HG03469 (cell line): ENCODE results near the gene ACSBG1.

ENCODE experiments used
- ATAC-seq: cut with Tn5 transposase; IDR thresholded peaks from one replicate; pipeline ENCODE4 v1.9.1; 2021; ENCODE audit warnings: mild to moderate bottlenecking, moderate library complexity, moderate number of reproducible peaks; ENCODE audit not compliant: unreplicated experiment

Gene ACSBG1

DNA sequence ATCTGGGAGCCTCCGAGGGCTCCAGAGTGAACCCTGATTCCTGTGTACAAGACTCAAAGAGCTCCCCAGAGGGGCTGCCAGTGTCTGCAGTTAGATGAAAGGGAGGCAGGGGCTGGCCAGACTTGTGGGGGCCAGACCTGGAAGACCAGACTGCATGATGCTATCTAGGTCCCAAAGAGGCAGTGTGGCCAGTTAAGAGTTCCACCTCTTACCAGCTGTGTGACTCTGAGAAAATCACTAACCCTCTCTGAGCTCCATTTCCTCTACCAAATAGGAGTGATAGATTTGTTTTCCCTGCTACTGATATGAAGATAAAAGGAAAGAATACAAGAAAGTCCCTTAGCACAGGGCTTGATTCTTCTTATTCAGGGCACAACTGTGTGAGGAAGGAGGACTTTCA, 29.0 kb downstream of the ACSBG1 start:
- no peak for ATAC-seq

DNA sequence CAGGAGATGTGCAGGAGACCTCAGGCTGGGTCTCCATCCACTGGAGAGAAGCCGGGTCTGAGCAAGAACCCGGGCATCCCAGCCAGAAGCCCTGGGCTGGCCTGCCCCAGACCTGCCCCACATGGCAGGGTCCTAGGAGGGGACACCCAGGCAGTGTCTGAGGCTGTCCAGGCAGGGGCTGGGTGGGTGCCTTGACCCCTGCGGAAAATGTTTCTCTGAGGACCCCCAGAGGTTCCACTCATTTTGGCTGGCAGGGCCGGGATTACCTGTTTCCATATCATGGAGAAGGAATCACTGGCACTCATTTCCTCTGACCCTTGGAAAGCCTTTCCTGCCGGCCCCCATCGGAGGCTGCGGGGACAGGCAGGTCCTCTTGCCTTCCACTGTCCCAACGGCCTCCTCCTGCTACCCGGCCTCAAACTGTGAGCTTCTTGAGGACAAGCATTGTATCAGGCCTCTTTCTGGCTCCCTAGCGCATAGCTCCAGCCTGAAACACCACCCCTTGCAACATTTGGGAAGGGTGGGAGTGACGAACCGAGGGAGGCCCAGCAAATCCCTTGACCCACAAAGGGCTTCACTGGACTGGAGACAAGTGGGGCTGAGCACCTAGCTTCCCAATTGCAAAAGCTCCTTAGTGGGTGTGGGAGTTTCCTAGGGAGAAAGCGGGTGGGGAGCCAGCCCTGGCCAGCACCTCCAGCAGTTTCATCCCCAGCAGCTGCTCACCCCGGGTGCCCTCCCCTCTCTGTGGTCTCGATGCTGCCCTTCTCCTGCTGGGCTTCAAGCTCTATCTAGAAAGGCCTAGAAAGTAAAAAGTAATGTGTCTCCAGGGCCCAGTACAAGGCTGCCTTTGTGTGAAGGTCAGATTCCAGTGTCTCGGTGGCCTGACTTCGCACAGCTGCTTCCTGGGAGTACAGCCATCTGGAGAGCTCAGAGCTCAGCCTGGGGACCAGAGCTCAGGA, 29.7 kb downstream of the ACSBG1 start:
- ATAC-seq, result no peak

GRCh38 chr15:78203346-78204225, 30.8 kb downstream of the ACSBG1 start:
- no peak for ATAC-seq

DNA sequence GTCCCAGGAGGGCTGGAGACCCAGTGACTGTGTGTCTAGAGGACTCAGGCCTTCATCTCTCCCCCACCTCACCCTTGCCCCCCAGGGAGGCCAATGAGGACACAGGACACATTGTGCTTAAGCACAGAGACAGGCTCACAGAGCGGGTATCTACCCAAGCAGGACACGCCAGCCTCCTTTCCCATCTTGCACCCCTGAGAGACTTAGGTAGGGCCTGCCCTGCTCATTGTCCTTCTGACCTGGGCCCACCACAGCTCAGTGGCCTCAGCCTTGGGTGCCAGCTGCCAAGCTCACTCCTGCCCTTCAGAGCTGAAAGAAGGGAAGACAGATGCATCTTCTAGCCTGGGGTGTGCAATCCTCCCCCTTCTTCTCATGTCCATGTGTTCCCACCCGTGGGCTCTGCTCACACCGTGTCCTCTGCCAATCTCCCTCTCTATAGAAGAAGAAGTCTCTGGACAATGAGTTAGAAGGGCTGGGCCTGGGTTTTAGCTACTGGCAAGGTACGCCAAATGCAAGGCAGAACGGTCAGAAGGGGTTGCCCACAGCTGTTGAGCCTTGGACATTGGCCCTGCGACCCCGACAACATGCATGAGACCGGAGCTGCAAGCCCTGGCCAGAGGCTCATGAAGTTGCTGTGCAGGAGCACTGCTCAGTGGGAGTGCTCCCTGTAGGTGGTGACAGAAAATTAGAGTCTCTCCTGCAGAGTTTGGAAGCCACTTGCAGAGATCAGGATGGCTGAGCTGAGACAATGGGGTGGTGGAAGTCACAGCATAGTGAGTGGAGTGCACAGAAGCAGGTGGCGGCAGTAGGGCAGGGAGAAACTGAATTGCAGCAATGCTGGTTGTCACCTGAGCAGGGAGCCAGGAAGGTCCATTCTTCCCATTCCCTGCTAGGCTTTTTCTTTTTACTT, 32.8 kb downstream of the ACSBG1 start:
- ATAC-seq, result no peak

DNA sequence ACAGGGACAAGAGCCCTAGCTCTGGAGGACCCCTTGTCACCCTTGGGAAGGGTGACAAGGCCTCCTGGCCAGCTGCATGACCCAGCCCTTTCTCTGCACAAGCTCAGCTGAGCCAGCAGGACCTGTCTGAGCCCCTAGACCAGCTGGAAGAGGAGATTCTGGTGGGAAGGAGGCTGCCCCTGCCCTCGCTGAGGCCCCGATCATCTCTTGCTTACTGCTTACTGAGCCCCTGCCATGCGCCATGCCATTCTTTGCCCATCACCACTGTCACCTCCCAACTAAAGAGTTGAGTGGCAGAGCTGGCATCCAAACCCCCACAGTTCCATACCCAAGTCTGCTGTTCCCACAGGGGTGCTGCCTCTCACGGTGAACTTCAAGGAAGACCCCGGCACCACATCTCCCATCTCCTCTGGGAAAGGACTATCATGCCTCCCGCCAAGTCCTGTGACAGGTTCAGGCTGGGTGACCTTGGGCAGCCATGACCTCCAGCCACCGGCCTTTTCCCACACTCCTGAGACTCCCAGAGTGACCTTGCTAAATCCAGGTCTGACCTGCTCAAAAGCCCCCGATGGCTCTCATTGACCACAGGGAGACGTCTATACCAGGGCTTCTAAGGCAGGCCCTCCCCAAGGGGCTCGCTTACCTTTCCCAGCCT, 34.0 kb downstream of the ACSBG1 start:
- ATAC-seq, result no peak

GRCh38 chr15:78197632-78198031, 36.7 kb downstream of the ACSBG1 start:
- no peak for ATAC-seq

DNA sequence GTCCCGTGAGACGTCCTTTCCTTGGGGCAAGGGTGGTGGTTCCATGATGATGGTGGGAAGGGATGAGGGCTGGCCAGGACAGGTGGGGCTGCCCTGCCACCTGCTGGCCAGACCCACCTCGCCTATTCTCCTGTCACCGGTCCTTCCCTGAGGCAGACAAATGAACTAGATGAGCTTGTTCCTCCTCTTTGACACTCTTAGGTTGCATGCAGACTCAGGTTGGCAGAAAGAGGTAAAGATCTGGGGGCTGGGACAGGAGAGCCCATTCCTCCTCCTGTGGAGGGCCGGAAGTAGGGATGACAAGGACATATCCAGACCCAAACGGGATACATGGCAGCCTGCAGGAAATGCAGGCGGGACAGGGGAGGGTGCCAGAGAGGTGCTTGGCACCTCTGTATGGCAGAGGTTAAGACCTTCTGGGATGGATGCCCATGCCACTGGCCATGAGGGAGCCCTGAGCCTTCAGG, 38.6 kb downstream of the ACSBG1 start:
- no peak for ATAC-seq

DNA sequence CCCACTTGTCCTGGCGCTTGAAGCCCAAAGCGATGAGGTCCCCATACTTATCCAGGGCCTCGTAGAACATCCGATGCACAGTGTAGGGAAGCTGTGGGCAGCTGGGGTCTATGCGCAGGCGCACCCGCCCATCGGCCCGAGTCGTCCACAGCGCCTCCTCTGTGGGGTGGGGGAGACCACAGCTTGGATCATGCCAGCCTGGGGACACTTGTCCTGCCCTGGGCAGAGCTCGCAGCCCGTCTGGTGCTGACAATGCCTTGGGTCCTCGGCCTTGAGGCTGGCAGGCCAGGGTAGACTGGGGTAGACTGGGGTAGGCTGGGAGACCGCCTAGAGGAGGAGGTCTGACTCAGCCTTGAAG, 39.8 kb downstream of the ACSBG1 start:
- no peak for ATAC-seq

DNA sequence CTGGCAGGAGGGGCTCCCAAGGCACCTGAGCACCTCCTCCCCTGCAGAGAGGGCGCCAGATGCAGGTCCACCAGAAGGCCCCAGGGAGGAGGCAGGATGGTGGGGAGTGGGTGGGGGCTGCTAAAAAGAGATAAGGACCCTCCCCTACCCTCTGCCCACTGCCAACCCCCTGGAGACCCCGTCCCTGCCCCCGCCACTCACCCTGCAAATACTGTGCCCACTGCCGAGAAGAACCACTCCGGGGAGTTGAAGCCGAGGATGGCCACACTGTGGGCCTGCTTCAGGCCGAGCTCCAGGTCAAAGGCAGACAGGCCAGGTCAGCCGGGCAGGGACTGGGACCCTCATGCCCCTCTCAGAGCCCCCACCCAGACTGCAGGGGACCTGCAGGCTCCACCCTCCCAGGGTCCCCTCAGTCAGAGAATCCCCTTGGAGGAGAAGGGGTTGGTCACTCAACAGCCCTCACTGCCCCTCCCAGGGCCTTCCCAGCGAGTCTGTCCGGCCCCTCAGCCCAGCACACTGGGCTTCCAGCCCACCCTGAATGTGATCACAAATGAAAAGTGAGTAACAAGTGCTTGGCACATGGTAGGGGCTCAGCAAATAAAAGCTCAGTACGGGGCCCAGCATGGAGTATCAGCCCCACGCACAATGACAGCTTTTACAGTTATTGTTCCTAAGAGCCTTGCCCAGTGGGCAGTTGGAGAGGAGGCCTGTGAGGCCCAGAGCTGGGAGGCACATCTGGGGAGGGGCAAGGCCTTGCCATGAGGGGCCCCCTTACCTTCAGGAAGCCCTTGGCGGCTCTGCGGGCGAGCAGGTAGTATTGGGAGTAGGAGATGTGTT, 40.4 kb downstream of the ACSBG1 start:
- no peak for ATAC-seq

- no peak for ATAC-seq
Observed at GRCh38 chr15:78192826-78193594, 41.4 kb downstream of the ACSBG1 start.

GRCh38 chr15:78182821-78183220, 51.5 kb downstream of the ACSBG1 start:
- no peak for ATAC-seq

- ATAC-seq, result no peak
Observed at GRCh38 chr15:78182336-78182700, 52.0 kb downstream of the ACSBG1 start.

- no peak for ATAC-seq
Observed at GRCh38 chr15:78179906-78180305, 54.5 kb downstream of the ACSBG1 start.

DNA sequence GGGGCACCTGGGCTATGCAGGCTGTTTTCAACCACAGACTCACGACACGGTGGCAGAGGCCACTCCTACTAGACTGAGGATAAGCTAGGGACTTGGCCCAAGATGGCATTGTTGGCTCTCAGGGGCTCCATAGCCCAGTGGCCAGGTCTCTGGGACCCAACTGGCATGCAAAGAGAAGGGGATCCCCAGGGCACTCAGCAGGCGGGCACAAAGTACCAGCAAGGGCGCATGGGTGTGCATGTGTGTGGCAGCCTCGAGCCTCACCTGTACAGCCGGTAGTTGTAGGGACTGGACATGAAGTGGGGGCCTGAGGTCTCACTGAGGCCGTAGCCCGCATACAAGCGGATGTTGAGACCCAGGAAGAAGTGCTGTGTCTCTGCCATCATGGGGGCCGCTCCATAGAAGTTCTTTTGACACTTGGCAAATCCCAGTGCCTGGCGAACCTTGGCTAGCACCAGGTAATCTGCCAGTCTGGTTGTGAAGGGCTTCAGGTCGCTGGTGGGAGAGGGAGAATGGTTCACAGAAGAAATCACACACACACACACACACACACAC, 55.0 kb downstream of the ACSBG1 start:
- ATAC-seq, result no peak

DNA sequence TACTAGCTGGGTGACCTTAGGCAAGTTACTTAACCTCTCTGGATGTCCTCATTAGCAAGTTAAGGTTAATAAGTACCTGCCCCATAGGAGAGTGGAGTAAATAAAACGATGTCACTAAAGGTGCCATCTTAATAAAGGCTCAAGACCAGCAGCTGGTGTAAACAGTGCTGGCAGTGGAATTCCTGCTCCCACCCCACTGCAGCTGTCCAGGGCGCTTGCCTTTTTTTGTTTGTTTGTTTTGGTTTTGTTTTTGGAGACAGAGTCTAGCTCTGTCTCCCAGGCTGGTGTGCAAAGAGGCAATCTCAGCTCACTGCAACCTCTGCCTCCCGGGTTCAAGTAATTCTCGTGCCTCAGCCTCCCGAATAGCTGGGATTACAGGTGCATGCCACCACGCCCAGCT, 56.3 kb downstream of the ACSBG1 start:
- ATAC-seq, result no peak

DNA sequence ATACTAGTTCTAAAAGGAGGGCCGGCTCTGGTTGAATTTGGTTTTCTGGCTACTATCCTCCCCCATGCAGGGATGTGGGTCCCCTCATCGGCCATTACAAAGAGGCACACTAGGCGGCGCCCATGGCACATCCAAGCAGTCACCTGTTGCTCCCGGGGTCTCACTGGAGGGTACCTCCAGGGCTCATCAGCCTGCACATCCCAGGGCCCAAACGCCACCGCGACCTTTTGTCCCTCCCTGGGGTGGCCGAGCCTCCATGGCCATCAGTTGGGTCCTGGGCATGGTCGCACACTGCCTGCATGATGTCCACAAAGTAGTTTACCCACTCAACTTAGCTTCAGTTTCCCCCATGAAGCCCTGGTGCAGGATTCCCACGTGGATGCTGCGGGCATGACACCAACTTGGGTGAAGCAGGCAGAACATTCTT, 56.9 kb downstream of the ACSBG1 start:
- no peak for ATAC-seq

- ATAC-seq, result no peak
Observed at GRCh38 chr15:78175330-78175729, 59.0 kb downstream of the ACSBG1 start.

GRCh38 chr15:78174401-78174800, 60.0 kb downstream of the ACSBG1 start:
- ATAC-seq, result no peak
